Natural killer cell (primary cell): ENCODE results near the gene KRTAP2-4. TPM values are rescaled to one million over a fixed set of nuclear protein-coding genes. Genes with fewer than 3 reads are reported as not detected.
"Not testable (repeated sequence)": the region's sequence is repeated elsewhere in the genome, so short reads cannot be mapped to it uniquely, and the experiment has no call there.

Source experiments
- ATAC-seq, 3 donors: fragments of 150-1000 bp in 2 of 3; fragments of 200-7000 bp in 1 of 3; cut with Tn5 transposase; 1 replicate in 1 of 3; 2 replicates in 2 of 3; pipeline ENCODE4 v1.10.0; 2021; ENCODE audit warnings: mild to moderate bottlenecking in 2 of 3, moderate library complexity in 2 of 3
- DNase-seq, 2 donors: peaks; one replicate each; pipeline versions ENCODE4 v3.0.0 to v3.0.0-alpha.2; 2013 to 2021; ENCODE audit warnings: mixed read lengths in 1 of 2
- H3K27ac ChIP-seq: one replicate; pipeline ENCODE4 v1.5.1; 2013; ENCODE audit warnings: mild to moderate bottlenecking, low read length
- H3K27me3 ChIP-seq: one replicate; pipeline ENCODE4 v1.6.1; 2013; ENCODE audit warnings: low read length; ENCODE audit not compliant: control insufficient read depth, insufficient read depth
- H3K36me3 ChIP-seq: one replicate; pipeline ENCODE4 v1.6.1; 2013; ENCODE audit warnings: low read length; ENCODE audit not compliant: control insufficient read depth, insufficient read depth
- H3K4me1 ChIP-seq: one replicate; pipeline ENCODE4 v1.6.1; 2013; ENCODE audit warnings: low read length; ENCODE audit not compliant: control insufficient read depth, insufficient read depth
- H3K4me3 ChIP-seq: one replicate; pipeline ENCODE4 v1.5.1; 2013; ENCODE audit warnings: low read length
- H3K9me3 ChIP-seq: one replicate; pipeline ENCODE4 v1.6.1; 2013; ENCODE audit warnings: low read length; ENCODE audit not compliant: control insufficient read depth, insufficient read depth
- H3K27ac Mint-ChIP-seq, 2 donors: one replicate each; pipeline ENCODE4 v1.8.0; 2022; ENCODE audit warnings: mild to moderate bottlenecking in 2 of 2, mixed read lengths in 2 of 2, moderate library complexity in 1 of 2
- H3K27me3 Mint-ChIP-seq, 2 donors: one replicate each; pipeline ENCODE4 v1.8.0; 2022; ENCODE audit warnings: low read depth in 2 of 2, mixed read lengths in 2 of 2
- H3K36me3 Mint-ChIP-seq: one replicate; pipeline ENCODE4 v1.8.0; 2022; ENCODE audit warnings: mixed read lengths
- H3K4me1 Mint-ChIP-seq, 2 donors: one replicate each; pipeline ENCODE4 v1.8.0; 2022; ENCODE audit warnings: mixed read lengths in 2 of 2
- H3K4me3 Mint-ChIP-seq: one replicate; pipeline ENCODE4 v1.8.0; 2022; ENCODE audit warnings: mild to moderate bottlenecking, moderate library complexity, mixed read lengths
- H3K9me3 Mint-ChIP-seq, 2 donors: one replicate each; pipeline ENCODE4 v1.8.0; 2022; ENCODE audit warnings: mixed read lengths in 2 of 2
- WGBS: methylation state at CpG from one replicate; pipeline ENCODE4 v1.1.7; 2013; ENCODE audit warnings: missing lambda C conversion rate; ENCODE audit not compliant: insufficient coverage; 5-methylcytosine and 5-hydroxymethylcytosine counted together
- intact Hi-C: fragments of 100-400 bp; cut with micrococcal nuclease; formaldehyde crosslinking; loops from one replicate; pipeline ENCODE4 v1.14.2; 2022
- total RNA-seq, 4 donors: library from RNA; stranded (reverse); fragments of 120-200 nt in 1 of 4; gene quantifications; one replicate each; pipeline versions ENCODE4 v1.2.3 to v1.2.4, GENCODE V29; 2013 to 2022
- TF ChIP-seq, protein P1 (sequence below): fragments of 200-600 bp; IDR thresholded peaks from one replicate; pipeline ENCODE4 v1.8.0; 2022; ENCODE audit warnings: antibody characterized with exemption

The KRTAP2-4 gene
- total RNA-seq, 3 donors from 2014 or later (not counting 1 experiment from before 2014, with no cell fraction given): not detected

DNA sequence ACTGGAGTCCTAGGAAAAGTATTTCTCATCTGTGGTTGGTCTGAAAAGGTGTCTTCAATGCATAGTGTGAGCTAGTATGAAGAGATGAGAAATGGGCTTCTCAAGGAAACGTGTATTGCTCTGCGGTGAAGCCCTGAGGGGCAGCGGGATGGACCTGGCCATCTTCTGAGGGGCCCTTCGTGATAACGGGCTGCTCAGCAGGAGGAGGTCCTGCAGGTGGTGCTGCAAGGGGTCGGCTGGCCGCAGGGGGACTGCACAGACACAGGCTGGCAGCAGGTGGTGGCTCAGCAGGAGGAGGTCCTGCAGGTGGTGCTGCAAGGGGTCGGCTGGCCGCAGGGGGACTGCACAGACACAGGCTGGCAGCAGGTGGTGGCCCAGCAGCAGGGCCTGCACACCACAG, 11.1 kb downstream of the KRTAP2-4 start:
- H3K9me3 Mint-ChIP-seq, H3K4me3 Mint-ChIP-seq, intact Hi-C loops, DNase-seq, H3K27ac ChIP-seq, H3K4me3 ChIP-seq, H3K27me3 ChIP-seq, ATAC-seq, H3K27ac Mint-ChIP-seq, H3K36me3 ChIP-seq, H3K36me3 Mint-ChIP-seq, H3K4me1 Mint-ChIP-seq, H3K9me3 ChIP-seq, H3K4me1 ChIP-seq: not testable (repeated sequence)
- WGBS: 85% methylated on average over 7 of the region's 9 CpGs
- H3K27me3 Mint-ChIP-seq: peaks cover 16 to 53% of the 10 kb centered on the region in 2 donors

DNA sequence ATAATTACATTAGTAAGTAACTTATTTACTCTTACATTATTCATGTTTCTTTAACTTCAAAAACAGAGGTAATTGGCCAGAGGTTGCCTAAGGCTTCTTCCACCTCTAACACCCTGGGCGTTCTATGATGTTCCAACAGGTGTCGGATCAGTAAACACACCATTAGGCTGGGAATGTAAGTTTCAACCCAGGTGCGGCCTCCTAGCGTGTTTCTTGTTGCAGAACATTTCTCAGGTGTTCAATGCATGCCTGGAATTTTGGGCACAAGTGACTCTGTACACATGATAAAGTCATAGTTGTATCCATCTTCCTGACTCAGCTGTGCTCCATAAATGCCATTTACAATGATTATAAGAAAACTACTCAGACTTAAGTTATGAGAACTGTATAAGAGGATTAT, 11.7 kb downstream of the KRTAP2-4 start:
- no peak overlapping the region for H3K27ac Mint-ChIP-seq
- no peaks in the 10 kb centered on the region for H3K4me1 Mint-ChIP-seq
- H3K36me3 Mint-ChIP-seq: no peaks in the 10 kb centered on the region
- no peaks in the 10 kb centered on the region for H3K9me3 ChIP-seq
- no peak overlapping the region for H3K27ac ChIP-seq
- no peaks in the 10 kb centered on the region for H3K4me1 ChIP-seq
- H3K9me3 Mint-ChIP-seq: peaks cover 2 to 3% of the 10 kb centered on the region in 2 donors
- intact Hi-C loops: no loop called here
- no peak overlapping the region for H3K4me3 ChIP-seq
- no peaks in the 10 kb centered on the region for H3K36me3 ChIP-seq
- WGBS: 89% methylated on average over 4 of the region's 4 CpGs
- ATAC-seq (no peak), DNase-seq (no peak)
- peaks cover 13 to 49% of the 10 kb centered on the region in 2 donors for H3K27me3 Mint-ChIP-seq
- no peak overlapping the region for H3K4me3 Mint-ChIP-seq
- no peaks in the 10 kb centered on the region for H3K27me3 ChIP-seq
- TF ChIP-seq, protein P1, sequence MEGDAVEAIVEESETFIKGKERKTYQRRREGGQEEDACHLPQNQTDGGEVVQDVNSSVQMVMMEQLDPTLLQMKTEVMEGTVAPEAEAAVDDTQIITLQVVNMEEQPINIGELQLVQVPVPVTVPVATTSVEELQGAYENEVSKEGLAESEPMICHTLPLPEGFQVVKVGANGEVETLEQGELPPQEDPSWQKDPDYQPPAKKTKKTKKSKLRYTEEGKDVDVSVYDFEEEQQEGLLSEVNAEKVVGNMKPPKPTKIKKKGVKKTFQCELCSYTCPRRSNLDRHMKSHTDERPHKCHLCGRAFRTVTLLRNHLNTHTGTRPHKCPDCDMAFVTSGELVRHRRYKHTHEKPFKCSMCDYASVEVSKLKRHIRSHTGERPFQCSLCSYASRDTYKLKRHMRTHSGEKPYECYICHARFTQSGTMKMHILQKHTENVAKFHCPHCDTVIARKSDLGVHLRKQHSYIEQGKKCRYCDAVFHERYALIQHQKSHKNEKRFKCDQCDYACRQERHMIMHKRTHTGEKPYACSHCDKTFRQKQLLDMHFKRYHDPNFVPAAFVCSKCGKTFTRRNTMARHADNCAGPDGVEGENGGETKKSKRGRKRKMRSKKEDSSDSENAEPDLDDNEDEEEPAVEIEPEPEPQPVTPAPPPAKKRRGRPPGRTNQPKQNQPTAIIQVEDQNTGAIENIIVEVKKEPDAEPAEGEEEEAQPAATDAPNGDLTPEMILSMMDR: no peak

DNA sequence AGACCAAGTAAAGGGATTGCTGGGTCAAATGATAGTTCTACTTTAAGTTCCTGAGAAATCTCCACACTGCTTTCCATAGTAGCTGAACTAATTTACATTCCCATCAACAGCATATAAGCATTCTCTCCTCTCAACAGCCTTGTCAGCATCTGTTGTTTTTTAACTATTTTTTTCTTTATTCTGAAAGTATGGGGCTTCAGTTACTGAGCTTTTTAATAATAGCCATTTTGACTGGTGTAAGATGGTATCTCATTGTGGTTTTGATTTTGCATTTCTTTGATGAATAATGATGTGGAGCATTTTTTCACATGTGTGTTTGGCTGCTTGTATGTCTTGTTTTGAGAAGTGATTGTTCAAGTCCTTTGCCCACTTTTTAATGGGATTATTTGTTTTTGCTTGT, 13.1 kb downstream of the KRTAP2-4 start:
- no peak for ATAC-seq
- no peak overlapping the region for H3K27ac Mint-ChIP-seq
- H3K4me1 Mint-ChIP-seq: no peaks in the 10 kb centered on the region
- Histone ChIP-seq H3K36me3 (no peaks in the 10 kb centered on the region), H3K27ac (no peak overlapping the region), H3K9me3 (no peaks in the 10 kb centered on the region), H3K27me3 (no peaks in the 10 kb centered on the region), H3K4me3 (no peak overlapping the region), H3K4me1 (no peaks in the 10 kb centered on the region)
- H3K4me3 Mint-ChIP-seq: no peak overlapping the region
- peaks cover 17 to 45% of the 10 kb centered on the region in 2 donors for H3K27me3 Mint-ChIP-seq
- H3K36me3 Mint-ChIP-seq: no peaks in the 10 kb centered on the region
- peaks cover 0 to 1% of the 10 kb centered on the region in 2 donors for H3K9me3 Mint-ChIP-seq
- intact Hi-C loops: no loop called here
- TF ChIP-seq, protein P1: no peak
- DNase-seq: no peak

DNA sequence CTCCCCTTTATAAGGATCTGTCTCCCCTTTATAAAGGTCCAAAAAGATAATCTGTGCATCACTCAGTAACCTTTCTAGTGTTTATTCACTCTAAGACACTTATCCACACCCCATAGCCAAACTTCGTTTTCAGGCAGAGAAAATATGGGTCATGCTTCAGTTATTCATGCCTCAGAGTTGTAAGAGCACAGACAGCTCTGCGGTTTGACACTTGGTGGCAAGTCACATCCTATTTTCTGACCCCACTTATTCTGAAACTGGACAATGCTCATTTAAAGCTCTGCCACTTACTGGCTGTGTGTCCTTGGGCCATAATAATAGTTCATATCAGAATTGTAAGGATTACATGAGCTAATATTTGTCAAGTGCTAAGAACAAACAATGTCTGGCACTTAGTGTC, 16.6 kb downstream of the KRTAP2-4 start:
- Histone ChIP-seq H3K27ac (no peak overlapping the region), H3K9me3 (no peaks in the 10 kb centered on the region), H3K4me1 (no peaks in the 10 kb centered on the region), H3K36me3 (no peaks in the 10 kb centered on the region), H3K4me3 (no peak overlapping the region), H3K27me3 (no peaks in the 10 kb centered on the region)
- Mint-ChIP-seq H3K4me3 (no peak overlapping the region), H3K27ac (no peak overlapping the region), H3K9me3 (no peaks in the 10 kb centered on the region), H3K27me3 (peaks cover 26 to 44% of the 10 kb centered on the region in 2 donors), H3K4me1 (no peaks in the 10 kb centered on the region), H3K36me3 (no peaks in the 10 kb centered on the region)
- intact Hi-C loops: no loop called here
- TF ChIP-seq, protein P1: no peak
- DNase-seq: no peak
- 31% methylated on average over 2 of the region's 2 CpGs for WGBS
- ATAC-seq: no peak
